NCI-H2196 treated with DMSO at 0.1 percent for 48 hours (cell line): ENCODE measurements around the gene CNTNAP5.

ENCODE experiments used
- DNase-seq: peaks from one replicate; lab custom pipeline; 2025; ENCODE audit not compliant: unreplicated experiment; lab: John Stamatoyannopoulos, UW

Gene CNTNAP5

GRCh38 chr2:124025171-124025580 is at the start of gene CNTNAP5:
CNTNAP5 (plus strand) TSS chr2:124025287; CDS start chr2:124025651, 364 bp downstream.
- peak; percentile 72 for DNase-seq

DNA sequence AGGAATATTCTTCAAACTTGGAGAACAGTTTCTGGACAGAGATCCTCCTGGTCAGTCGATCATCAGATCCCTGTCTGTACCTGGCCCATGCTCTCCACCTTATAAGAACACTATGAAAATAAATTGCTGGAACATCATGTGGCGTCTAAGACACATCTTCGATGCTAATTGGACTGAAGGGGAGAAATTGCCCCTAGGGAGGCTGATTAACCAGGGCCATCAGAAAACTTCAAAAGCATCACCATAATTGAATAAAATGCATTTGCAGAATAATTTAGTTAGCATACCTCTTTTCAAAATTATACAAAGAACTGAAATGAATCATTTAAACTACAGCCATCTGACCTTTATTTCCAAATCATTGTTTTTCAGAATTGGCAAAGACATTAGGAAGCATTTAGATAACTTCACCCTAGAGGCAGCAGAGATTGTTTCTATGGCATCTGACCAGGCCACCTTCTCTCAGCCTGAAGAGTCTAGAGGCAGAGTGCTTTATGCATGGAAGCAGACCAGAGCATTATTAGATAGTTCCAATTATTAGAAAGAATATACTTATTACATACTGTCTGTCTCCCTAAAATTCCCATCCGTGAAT is 48.9 kb upstream of the CNTNAP5 start:
- no peak for DNase-seq

DNA sequence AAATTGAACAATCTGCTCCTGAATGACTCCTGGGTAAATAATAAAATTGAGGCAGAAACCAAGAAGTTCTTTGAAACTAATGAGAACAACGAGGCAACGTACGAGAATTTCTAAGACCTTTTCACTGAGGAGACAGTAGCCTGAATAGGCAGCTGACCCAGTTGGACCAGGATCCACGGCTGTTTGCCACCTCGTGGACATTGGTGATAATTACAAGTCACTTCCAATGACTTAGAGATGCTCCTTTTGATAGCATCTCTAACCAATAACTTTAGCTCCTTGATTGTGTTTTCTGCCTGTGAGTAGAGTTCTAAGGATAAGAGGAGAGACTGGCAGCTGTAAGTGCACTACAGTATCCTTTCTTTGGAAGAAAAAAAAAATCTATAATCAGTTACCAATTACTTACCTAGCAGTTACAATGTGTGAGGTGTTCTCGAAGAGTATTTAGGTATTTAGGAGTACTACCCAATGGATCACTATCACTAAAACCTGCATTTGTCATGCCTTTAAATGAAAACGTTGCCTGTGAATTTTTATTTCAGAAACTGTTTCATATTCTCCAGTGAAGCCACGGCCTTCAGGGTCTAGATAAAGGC is 31.3 kb upstream of the CNTNAP5 start:
- no peak for DNase-seq

GRCh38 chr2:123999681-124000080 is 25.4 kb upstream of the CNTNAP5 start:
- no peak for DNase-seq

GRCh38 chr2:124001696-124002430 is 23.2 kb upstream of the CNTNAP5 start:
- DNase-seq = peak; percentile 48

DNA sequence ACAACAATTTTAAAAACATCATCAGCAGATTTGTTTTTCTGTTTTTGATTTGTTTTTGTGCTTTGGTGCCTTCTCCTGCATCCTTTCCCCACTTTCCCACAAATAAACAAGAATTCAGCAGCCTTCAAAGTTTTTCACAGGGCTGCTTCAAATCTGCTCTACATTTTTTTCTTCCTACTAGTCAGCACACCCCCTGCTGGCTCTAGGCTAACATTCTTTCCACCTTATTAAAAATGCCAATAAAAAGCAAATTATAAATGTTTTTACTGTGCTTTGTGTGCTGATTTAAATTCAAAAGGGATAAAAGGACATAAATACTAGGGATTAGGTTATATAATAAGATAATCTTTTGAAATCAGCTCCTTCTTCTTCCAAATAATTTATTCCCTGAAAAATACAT is 6.2 kb upstream of the CNTNAP5 start:
- DNase-seq = no peak

GRCh38 chr2:124024561-124025170 is 421 bp upstream of the CNTNAP5 start:
- no peak for DNase-seq

DNA sequence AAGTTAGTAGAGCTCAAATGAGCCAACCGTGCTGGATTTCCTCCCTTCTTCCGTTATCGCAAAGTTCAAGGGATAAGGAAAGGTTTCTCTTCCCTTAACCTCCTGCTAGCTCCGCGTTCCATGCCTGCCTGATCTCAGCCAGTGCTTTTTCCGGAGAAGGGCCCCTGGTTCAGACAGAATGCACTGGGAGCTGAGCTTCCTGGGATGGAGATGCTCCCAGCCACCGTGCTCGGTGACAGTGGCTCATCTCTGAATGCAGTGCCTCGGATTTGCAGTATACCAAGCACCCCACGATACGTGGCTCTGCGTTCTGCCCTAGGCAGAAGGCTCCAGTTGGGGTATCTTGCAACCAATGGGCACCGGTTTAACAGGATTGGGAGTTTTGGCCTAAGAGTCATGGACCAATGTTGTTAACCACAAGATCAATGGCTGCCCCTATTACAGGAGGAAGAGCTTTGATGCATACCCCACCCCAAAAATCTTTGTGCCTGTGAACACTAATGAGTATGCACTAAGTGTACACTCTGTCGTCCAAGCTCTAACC is 876 bp downstream of the CNTNAP5 start:
- no peak for DNase-seq

DNA sequence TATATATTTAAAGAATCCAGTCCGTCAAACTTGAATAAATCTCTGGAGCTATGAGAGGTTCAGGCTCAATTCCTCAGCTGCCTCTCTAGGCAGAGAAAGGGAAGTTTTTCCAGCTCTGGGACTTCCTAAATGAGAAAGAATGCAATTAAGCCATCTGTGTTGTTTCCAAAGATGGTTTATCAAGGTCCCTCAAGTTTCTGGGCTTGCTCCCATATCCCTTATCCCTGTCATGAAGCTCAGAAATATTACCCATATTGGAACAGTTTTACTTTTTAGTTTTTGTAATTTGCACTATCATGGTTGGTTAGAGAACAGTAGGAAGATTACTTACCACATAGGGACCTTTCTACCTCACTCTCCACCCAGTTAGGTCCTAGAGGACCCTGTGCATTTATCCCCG is 1.4 kb downstream of the CNTNAP5 start:
- no peak for DNase-seq

DNA sequence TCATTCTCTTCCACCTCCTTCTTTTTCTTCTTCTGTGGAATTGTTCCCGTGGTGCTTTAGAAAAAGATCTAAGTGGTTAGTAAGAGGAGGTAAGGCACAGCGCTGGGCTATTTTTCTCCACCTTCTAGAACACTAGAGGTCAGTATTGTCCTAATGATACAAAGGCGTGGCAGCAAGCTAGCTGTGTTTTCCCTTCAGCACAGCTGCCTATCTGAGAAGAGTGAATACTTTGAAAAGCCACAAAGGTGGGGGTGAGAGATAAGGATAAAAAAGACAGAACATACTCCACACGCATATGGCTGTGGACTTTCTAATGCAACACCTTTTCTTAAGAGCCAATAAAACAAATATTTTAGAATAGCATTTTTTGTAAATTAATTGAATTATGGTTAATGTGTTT is 2.1 kb downstream of the CNTNAP5 start:
- peak; percentile 81 for DNase-seq

GRCh38 chr2:124032799-124033198 is 7.7 kb downstream of the CNTNAP5 start:
- DNase-seq = no peak

GRCh38 chr2:124034265-124034664 is 9.2 kb downstream of the CNTNAP5 start:
- DNase-seq = peak; percentile 46

GRCh38 chr2:124035001-124035400 is 9.9 kb downstream of the CNTNAP5 start:
- no peak for DNase-seq

GRCh38 chr2:124039032-124039431 is 13.9 kb downstream of the CNTNAP5 start:
- DNase-seq = no peak

DNA sequence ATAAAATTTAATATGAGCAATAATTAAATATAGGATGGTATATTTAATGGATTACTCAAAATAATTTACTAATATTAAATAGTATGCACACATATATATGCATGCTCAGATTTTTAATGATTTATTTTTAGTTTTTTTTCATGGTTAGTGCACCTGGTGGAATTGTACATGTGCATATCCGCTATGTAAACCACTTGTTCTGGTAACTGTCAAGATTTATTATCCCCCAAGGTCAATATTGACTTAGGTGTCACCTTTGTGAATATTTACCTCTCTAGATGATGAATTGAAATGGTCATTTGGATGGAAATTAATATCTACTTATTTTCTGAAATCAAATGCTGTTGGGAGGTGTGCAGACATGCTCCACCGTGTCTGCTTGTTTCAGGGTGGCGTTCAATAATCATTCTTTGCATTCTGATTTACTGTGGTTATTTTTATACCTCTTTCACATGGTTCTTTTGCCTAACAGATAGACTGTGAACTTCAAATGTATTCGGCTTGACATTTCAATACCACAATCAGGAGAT is 14.7 kb downstream of the CNTNAP5 start:
- DNase-seq = peak; percentile 56

GRCh38 chr2:124045894-124046293 is 20.8 kb downstream of the CNTNAP5 start:
- DNase-seq = no peak

- DNase-seq = no peak
Measured at GRCh38 chr2:124046332-124046731, 21.2 kb downstream of the CNTNAP5 start.

- DNase-seq = no peak
Measured at GRCh38 chr2:124048102-124048501, 23.0 kb downstream of the CNTNAP5 start.

GRCh38 chr2:124048664-124049063 is 23.6 kb downstream of the CNTNAP5 start:
- no peak for DNase-seq

GRCh38 chr2:124049136-124049535 is 24.0 kb downstream of the CNTNAP5 start:
- no peak for DNase-seq

- DNase-seq = no peak
Measured at GRCh38 chr2:124050833-124051497, 25.9 kb downstream of the CNTNAP5 start.
